Measurements from ENCODE around the gene IRX6.

- TF ChIP-seq POLR2A (IDR thresholded peaks at IDR 0.05; ENCODE audit: low read depth, low read length), result no peak
- no peak for TF ChIP-seq TAF1 (IDR thresholded peaks at IDR 0.05; ENCODE audit: low read depth, low read length)
- TF ChIP-seq POLR2AphosphoS5 (IDR thresholded peaks at IDR 0.05; ENCODE audit: low read depth, low read length), result no peak
- TF ChIP-seq POU2F2 (IDR thresholded peaks at IDR 0.05; ENCODE audit: low read depth, low read length), result no peak
- no peak for TF ChIP-seq SPI1 (IDR thresholded peaks at IDR 0.05; ENCODE audit: low read depth, low read length)
Observed at GRCh38 chr16:55373489-55373832, 49.5 kb downstream of the IRX6 start.
